ENCODE measurements around the gene CCDC8.
"Not testable (repeated sequence)": the region's sequence is repeated elsewhere in the genome, so short reads cannot be mapped to it uniquely, and the experiment has no call there.

Gene CCDC8

GRCh38 chr19:46404055-46404752 lies 9.2 kb downstream of the CCDC8 start:
- DNase-seq: no peak

GRCh38 chr19:46402725-46403124 lies 10.6 kb downstream of the CCDC8 start:
- DNase-seq: no peak

DNA sequence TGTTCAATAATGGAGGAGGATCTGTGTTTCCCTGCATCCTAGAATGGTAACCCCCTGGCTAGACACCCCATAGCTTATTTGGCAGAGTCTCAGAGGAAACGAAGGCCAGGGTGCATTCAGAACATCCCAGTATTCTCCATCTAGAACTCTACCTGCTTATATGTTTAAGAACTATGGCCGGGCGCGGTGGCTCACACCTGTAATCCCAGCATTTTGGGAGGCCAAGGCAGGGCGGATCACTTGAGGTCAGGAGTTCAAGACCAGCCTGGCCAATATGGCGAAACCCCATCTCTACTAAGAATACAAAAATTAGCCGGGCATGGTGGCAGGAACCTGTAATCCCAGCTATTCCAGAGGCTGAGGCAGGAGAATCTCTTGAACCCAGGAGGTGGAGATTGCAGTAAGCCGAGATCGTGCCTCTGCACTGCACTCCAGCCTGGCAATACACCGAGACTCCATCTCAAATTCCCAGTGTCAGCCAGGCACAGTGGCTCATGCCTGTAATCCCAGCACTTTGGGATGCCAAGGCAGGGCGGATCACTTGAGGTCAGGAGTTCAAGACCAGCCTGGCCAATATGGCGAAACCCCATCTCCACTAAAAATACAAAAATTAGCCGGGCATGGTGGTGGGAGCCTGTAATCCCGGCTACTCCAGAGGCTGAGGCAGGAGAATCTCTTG lies 15.4 kb downstream of the CCDC8 start:
- not testable (repeated sequence) for DNase-seq

GRCh38 chr19:46394402-46394797 lies 19.0 kb downstream of the CCDC8 start:
- no peak for DNase-seq

DNA sequence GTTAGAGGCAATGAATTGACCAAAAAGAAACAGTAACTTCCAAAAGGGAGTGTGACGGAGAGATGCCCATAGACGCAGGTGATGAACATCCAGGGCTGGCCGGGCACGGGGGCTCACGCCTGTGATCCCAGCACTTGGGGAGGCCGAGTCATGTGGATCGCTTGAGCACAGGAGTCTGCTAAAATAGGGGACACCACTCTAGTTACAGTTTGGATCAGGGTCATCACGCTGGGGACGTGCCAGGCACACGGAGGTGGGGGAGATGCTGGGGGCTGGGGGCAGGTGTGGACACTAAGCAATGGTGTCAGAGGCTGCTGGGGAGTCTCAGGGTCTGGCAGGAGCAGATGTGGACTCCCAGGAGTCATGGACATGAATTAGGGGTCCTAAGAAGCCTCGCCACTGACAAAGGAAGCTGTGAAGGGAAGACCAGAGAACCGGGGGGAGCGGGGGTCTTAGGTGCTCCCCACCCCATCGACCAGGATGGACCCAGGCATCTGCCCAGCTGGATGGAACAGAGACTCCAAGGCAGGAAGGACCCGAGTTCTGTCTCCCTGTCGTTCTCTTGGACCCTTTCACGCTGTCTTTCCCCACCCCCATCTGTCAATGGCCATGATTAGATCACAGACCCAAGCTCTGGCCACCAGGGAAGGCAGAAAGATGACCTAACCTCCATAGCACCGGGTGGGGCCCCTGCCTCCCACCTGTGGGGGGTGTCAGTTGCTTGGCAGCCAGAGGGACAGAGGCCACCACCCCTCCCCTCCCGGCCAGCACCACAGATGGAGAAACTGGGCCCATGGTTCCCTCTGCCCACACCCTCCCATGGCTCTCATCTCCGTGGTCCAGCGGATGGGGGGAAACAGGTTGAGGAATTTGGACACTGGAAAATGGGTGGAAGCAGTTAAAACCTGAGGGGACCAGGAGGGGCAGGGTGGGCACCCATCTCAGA lies 19.6 kb downstream of the CCDC8 start:
- DNase-seq: no peak

DNA sequence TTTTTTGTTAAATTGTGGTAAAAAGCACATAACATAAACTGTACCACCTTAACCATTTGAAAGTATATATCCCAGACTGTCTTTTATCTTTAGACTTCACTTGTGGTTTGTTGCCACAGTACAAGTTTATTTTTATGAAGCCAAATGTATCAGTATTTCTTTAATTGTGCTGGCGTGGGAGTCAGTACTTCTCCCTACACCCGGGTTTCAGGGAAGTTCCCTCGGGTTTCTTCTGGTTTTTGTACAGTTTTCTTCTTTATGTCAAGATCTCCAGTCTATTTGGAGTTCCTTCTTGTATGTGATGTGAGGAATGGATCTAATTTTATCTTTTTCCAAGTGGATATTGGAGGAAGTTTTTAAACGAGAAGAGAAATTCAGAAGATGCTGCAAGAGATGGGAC lies 20.5 kb downstream of the CCDC8 start:
- DNase-seq: no peak

- DNase-seq: no peak
These were observed 21.0 kb downstream of the CCDC8 start for GRCh38 chr19:46392252-46392801.

DNA sequence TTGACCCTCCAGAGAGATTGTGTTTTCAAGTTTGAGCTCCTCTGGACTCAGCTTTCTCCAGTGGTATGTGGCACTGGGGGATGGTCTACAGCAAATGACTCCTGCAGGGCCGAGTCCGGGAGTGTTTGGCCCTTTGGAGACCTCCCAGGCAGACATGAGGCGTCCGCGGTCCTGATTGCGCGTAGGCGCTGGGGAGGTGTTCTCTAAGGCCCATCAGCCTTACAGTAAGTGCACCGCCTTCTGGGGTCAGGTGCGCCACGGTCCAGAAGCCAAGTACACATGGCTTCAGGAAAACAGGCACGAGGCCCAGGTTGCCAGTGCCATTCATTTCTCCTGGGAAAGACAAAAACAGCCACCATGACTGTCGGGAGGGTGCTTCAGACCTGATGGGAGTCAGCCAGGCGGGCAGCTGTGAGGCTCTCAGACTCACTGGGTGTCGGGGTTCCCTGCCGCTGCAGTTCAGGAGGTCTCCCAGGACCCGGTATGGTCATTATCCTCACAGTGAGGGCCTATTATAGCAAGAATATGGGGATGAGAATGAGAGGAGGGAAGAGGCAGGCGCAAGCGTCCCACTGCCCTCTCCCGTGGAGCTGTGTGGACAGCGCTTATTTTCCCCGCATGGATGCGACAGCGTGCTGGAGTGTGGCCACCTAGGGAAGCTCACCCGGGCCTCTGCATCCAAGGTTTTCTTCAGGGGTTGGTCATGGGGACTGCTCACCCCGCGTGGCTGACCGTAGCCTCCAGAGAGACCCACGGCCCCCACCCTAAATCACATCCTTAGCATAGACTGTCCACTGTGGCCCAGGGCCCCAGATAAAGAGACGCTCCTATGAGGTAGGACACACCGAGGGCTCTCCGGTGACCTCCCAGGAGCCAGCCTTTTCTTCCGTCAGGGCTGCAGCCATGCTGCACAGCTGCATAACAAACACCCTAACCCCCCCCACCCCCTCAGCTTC lies 21.8 kb downstream of the CCDC8 start:
- no peak for DNase-seq

- no peak for DNase-seq
These were observed 22.5 kb downstream of the CCDC8 start for GRCh38 chr19:46390866-46391265.

- no peak for DNase-seq
These were observed 23.1 kb downstream of the CCDC8 start for GRCh38 chr19:46390121-46390858.

- DNase-seq: no peak
These were observed 24.9 kb downstream of the CCDC8 start for GRCh38 chr19:46388311-46389095.

DNA sequence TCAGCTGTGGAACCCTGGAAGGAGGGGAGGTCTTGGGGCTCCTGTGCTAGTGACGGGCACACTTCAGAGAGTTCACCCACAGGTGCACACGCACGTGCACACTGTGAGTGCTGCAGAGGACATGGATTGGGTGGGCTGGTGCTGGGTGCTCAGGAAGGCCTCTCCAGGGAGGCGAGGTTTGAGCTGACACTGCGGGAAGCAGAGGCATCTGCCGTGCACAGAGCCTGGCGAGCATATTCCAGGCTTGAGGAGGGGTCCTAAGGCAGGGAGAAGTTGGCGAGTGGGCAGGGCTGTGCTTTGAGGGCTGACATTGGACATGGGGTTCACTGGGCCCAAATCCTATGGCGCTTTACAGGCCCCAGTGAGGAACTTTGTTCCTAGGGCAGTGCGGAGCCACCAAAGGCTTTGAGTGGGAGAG lies 25.6 kb downstream of the CCDC8 start:
- DNase-seq: no peak

DNA sequence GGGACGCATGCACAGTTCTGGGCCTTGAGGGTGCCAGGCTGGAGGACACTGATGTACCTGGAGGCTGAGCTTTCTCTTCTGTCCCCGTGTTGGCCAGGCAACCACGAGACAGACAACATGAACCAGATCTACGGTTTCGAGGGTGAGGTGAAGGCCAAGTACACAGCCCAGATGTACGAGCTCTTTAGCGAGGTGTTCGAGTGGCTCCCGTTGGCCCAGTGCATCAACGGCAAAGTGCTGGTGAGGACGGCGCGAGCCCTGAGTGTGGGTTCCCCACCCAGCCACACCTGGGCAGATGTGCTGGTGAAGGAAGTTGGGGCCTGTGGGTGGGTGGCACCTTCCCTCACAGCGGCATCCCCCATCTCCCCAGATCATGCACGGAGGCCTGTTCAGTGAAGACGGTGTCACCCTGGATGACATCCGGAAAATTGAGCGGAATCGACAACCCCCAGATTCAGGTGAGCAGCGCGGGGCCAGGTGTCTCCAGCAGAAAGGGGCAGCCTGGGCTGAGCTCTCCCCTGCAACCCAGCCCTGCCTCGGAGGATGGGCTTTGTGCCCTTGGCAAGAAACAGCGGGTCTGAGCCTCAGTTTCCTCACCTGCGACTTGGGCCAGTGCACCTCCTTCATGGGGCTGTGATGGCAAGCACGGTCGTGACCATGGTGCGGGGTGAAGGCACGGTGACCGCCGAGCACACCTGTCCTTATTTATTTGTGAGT lies 26.2 kb downstream of the CCDC8 start:
- DNase-seq: no peak

DNA sequence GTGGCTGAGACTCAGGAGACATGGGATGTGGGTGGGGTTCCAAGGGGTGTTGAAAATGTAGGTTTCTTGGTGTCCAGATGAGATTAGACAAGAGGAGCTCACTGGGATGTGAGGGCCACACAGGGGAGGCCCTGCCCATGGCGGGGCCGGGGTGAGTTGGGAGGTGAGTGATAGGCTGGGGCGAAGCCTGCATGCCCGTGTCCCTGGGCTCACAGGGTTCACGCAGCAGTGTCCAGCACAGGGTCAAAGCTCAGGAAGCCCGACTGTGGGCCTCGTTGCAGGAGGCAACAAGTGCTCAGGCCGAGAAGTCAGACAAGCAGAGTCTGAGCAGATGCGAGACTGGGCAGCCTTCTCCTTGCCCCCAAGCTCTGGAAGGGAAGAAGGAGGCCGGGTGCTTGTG lies 27.2 kb downstream of the CCDC8 start:
- no peak for DNase-seq

GRCh38 chr19:46385636-46386035 lies 27.7 kb downstream of the CCDC8 start:
- DNase-seq: no peak

DNA sequence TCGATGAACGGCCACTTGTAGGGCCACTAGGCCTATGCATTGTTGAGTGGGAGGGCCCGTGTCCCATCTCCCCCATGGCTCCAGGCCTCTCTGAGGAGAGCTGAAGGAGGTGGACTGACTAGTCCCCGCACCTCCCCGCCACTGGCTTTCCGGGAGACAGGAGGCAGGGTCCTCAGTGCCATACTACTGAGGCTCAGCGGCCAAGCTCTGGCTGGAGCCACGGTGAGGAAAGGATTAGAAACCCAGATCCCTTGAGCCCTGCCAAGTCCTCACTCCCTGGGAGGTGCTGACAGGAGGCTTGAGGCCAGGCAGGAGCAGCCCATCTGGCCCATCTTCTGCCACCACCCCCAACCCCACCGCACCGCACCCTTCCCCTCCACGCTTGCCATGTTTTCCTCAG lies 29.0 kb downstream of the CCDC8 start:
- DNase-seq: no peak

- no peak for DNase-seq
These were observed 29.5 kb downstream of the CCDC8 start for GRCh38 chr19:46383846-46384245.

DNA sequence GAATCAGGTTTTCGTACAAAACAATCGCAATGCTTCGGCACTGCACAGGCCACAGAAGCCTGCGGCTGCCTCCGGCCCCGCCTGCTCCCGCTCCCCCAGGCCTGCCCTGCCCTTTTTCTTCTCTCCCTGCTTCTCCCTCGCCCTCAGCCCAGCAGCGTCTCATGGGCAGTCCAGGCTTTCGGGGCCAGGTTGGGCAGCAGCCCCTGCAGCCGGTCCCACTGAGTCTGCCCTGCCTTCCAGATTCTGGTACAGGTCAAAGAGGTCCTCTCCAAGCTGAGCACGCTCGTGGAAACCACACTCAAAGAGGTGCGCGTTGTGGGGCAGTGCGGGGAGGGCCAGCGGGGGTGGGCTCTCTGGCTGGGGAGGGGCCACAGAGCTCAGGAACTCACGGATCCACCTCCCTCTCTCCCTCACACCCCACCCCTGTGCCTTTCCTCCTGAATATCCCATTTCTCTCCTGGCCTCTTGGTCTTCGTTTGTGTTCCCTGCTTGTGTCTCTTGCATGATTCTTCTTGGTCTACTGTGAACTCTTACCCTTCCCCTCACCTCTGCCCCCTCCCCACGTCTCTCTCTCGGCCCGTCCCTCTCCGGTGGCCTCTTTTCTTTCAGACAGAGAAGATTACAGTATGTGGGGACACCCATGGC lies 30.1 kb downstream of the CCDC8 start:
- DNase-seq: no peak

- no peak for DNase-seq
These were observed 31.5 kb downstream of the CCDC8 start for GRCh38 chr19:46381756-46382345.
